Muscle layer of duodenum (tissue), 2 donors: ENCODE results near the gene HLCS.
"Not testable (repeated sequence)": the region's sequence is repeated elsewhere in the genome, so short reads cannot be mapped to it uniquely, and the experiment has no call there.

Experiments used
- H3K27ac ChIP-seq: one replicate; pipeline ENCODE4 v1.7.0; 2013; ENCODE audit warnings: mild to moderate bottlenecking, low read length
- H3K27me3 ChIP-seq: one replicate; pipeline ENCODE4 v1.7.0; 2013; ENCODE audit warnings: low read depth, mild to moderate bottlenecking, control low read depth, low read length
- H3K36me3 ChIP-seq, 2 donors: one replicate each; pipeline ENCODE4 v1.7.0; 2013; ENCODE audit warnings: low read length in 2 of 2, control low read depth in 1 of 2, mild to moderate bottlenecking in 1 of 2; ENCODE audit not compliant: insufficient read depth in 2 of 2, control insufficient read depth in 1 of 2
- H3K4me1 ChIP-seq, 2 donors: one replicate each; pipeline ENCODE4 v1.7.0; 2013; ENCODE audit warnings: low read length in 2 of 2, mild to moderate bottlenecking in 2 of 2, control low read depth in 1 of 2, moderate library complexity in 1 of 2; ENCODE audit not compliant: insufficient read depth in 2 of 2, control insufficient read depth in 1 of 2
- H3K4me3 ChIP-seq, 2 donors: one replicate each; pipeline ENCODE4 v1.7.0; 2013; ENCODE audit warnings: low read length in 2 of 2, low read depth in 1 of 2, mild to moderate bottlenecking in 1 of 2
- H3K9me3 ChIP-seq, 2 donors: one replicate each; pipeline ENCODE4 v1.7.0; 2013; ENCODE audit warnings: low read length in 2 of 2, control low read depth in 1 of 2, mild to moderate bottlenecking in 1 of 2; ENCODE audit not compliant: control insufficient read depth in 1 of 2
- donor health status: healthy.

The HLCS gene

GRCh38 chr21:36964827-36965719, 1.4 kb downstream of the HLCS start:
- Histone ChIP-seq H3K4me3 (peak overlapping the region; percentile 55 to 65), H3K36me3 (peaks cover 4 to 10% of the 10 kb centered on the region in 2 donors), H3K27me3 (no peaks in the 10 kb centered on the region), H3K4me1 (peaks cover 5 to 6% of the 10 kb centered on the region in 2 donors), H3K9me3 (no peaks in the 10 kb centered on the region), H3K27ac (no peak overlapping the region)

GRCh38 chr21:36964398-36964797, 2.1 kb downstream of the HLCS start:
- Histone ChIP-seq H3K4me3 (no peak overlapping the region), H3K27ac (no peak overlapping the region), H3K9me3 (no peaks in the 10 kb centered on the region), H3K27me3 (no peaks in the 10 kb centered on the region), H3K4me1 (peaks cover 5 to 6% of the 10 kb centered on the region in 2 donors), H3K36me3 (peaks cover 4 to 11% of the 10 kb centered on the region in 2 donors)

- Histone ChIP-seq H3K4me1 (peaks cover 5 to 6% of the 10 kb centered on the region in 2 donors), H3K27ac (no peak overlapping the region), H3K36me3 (peaks cover 4 to 11% of the 10 kb centered on the region in 2 donors), H3K9me3 (no peaks in the 10 kb centered on the region), H3K4me3 (no peak overlapping the region), H3K27me3 (no peaks in the 10 kb centered on the region)
Measured at GRCh38 chr21:36962098-36962780, 4.2 kb downstream of the HLCS start.

GRCh38 chr21:36960676-36961284, 5.7 kb downstream of the HLCS start:
- H3K27ac ChIP-seq, result no peak overlapping the region
- peaks cover 4 to 16% of the 10 kb centered on the region in 2 donors for H3K36me3 ChIP-seq
- H3K4me3 ChIP-seq, result no peak overlapping the region
- H3K9me3 ChIP-seq, result no peaks in the 10 kb centered on the region
- H3K27me3 ChIP-seq, result no peaks in the 10 kb centered on the region
- peaks cover 4 to 5% of the 10 kb centered on the region in 2 donors for H3K4me1 ChIP-seq

GRCh38 chr21:36959020-36959835, 7.2 kb downstream of the HLCS start:
- Histone ChIP-seq H3K36me3 (peaks cover 4 to 18% of the 10 kb centered on the region in 2 donors), H3K4me3 (no peak overlapping the region), H3K27ac (no peak overlapping the region), H3K27me3 (no peaks in the 10 kb centered on the region), H3K9me3 (no peaks in the 10 kb centered on the region), H3K4me1 (no peaks in the 10 kb centered on the region)

GRCh38 chr21:36955783-36956182, 10.7 kb downstream of the HLCS start:
- no peak overlapping the region for H3K27ac ChIP-seq
- H3K27me3 ChIP-seq, result no peaks in the 10 kb centered on the region
- no peaks in the 10 kb centered on the region for H3K9me3 ChIP-seq
- no peak overlapping the region for H3K4me3 ChIP-seq
- H3K4me1 ChIP-seq, result no peaks in the 10 kb centered on the region
- peaks cover 2 to 22% of the 10 kb centered on the region in 2 donors for H3K36me3 ChIP-seq

GRCh38 chr21:36952331-36952730, 14.1 kb downstream of the HLCS start:
- not testable (repeated sequence) for H3K4me3 ChIP-seq, H3K4me1 ChIP-seq, H3K9me3 ChIP-seq, H3K27me3 ChIP-seq, H3K27ac ChIP-seq
- peaks cover 5 to 31% of the 10 kb centered on the region in 2 donors for H3K36me3 ChIP-seq

- H3K4me1 ChIP-seq, result no peaks in the 10 kb centered on the region
- H3K36me3 ChIP-seq, result peaks cover 5 to 32% of the 10 kb centered on the region in 2 donors
- H3K9me3 ChIP-seq, result peaks cover 4 to 7% of the 10 kb centered on the region in 2 donors
- H3K27ac ChIP-seq, result no peak overlapping the region
- no peak overlapping the region for H3K4me3 ChIP-seq
- H3K27me3 ChIP-seq, result no peaks in the 10 kb centered on the region
Measured at GRCh38 chr21:36949171-36950141, 17.0 kb downstream of the HLCS start.

GRCh38 chr21:36948686-36949085, 17.8 kb downstream of the HLCS start:
- H3K9me3 ChIP-seq, result peaks cover 4 to 7% of the 10 kb centered on the region in 2 donors
- no peak overlapping the region for H3K4me3 ChIP-seq
- H3K27ac ChIP-seq, result no peak overlapping the region
- peaks cover 5 to 32% of the 10 kb centered on the region in 2 donors for H3K36me3 ChIP-seq
- no peaks in the 10 kb centered on the region for H3K27me3 ChIP-seq
- no peaks in the 10 kb centered on the region for H3K4me1 ChIP-seq

- H3K4me1 ChIP-seq, result no peaks in the 10 kb centered on the region
- H3K27ac ChIP-seq, result no peak overlapping the region
- peaks cover 5 to 32% of the 10 kb centered on the region in 2 donors for H3K36me3 ChIP-seq
- H3K4me3 ChIP-seq, result no peak overlapping the region
- H3K9me3 ChIP-seq, result peaks cover 4 to 7% of the 10 kb centered on the region in 2 donors
- no peaks in the 10 kb centered on the region for H3K27me3 ChIP-seq
Measured at GRCh38 chr21:36946949-36947356, 19.5 kb downstream of the HLCS start.
